Amniotic stem cell (primary cell): Measurements from ENCODE around the gene MATN3.

ENCODE experiments used
- DNase-seq: peaks from one replicate; lab custom pipeline; 2025; lab: John Stamatoyannopoulos, UW

MATN3 gene

DNA sequence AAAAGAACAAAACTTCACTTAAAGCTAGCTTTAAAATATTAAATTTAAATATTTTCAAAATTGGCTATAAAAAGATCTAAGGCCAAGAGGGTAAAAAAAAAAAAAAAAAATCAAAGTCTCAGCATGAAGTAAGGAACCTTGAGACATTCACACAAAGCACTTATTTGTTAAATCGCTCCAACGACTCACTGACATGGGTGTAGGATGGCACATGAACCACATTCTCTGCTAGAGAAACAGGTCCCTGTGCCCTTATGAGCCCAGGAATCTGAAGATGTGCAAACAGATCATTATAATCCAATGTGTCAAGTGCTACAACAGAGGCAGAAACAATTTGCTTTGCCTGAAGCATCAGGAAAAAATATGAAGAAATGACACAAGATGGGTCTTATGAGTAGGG is 25.2 kb upstream of the MATN3 start:
- no peak for DNase-seq

DNA sequence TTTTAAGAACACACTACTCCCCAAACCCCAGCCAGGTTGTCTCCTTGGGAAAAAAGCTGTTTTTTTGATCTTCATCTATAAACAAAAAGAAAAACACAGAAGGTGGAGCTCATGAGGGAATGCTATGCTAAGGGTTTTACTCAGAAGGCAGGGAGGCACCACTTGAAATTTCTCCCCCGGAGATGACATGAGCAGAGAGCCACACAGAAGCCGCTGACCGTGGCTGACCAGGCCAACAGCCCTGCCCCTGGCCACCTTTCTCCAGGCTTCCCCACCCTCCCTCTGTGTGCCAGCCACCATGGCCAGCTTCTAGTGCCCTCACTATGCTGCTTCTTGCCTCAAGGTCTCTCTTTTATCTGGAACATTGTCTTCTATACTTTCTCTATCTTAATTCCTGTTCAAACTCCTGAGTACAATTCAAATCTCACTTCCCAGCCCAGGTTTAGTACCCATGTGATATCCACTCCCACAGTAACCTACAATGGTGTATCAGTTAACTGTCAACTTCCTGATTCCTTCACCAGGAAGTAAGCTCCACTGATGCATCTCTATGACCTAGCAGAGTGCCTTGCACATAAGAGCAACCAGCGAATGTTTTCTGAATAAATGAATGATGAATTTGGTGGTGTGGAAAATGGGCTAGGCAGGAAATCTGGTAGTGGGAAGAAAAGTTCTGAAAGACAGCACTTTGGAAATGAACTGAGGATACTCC is 23.6 kb upstream of the MATN3 start:
- no peak for DNase-seq

- no peak for DNase-seq
These were observed 22.4 kb upstream of the MATN3 start for GRCh38 chr2:20034821-20035220.

- DNase-seq, result no peak
These were observed 21.8 kb upstream of the MATN3 start for GRCh38 chr2:20034218-20034617.

DNA sequence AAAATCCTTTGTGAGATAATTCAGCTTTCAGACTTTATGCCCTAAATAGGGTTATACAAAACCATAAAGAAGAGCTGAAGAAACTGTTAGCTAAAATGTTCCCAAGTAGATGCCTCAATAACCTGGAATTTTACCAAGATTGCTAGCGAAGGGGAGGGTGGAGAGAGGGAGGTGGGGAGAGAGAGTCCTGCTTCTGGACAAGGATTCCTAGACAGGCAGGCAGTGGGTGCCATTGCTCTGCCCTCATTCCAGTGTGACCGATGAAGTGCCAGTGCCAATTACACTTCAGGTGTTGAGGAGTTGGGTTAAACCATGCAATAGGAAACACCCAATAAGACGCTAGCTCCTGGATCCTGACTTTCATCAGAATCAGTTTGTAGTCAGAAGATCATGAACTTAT is 20.9 kb upstream of the MATN3 start:
- DNase-seq, result no peak

DNA sequence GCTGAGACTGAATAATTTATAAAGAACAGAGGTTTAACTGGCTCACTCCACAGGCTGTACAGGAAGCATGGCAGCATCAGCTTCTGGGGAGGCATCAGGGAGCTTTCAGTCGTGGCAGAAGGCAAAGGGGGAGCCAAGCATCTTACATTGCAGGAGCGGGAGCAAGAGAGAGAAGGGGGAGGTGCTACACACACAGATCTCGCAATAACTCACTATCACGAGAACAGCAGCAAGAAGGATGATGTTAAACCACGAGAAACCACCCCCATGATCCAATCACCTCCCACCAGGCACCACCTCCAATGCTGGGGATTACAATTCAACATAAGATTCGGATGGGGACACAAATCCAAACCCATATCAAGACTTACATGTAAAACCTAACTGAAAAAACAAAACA is 17.8 kb upstream of the MATN3 start:
- DNase-seq, result no peak

DNA sequence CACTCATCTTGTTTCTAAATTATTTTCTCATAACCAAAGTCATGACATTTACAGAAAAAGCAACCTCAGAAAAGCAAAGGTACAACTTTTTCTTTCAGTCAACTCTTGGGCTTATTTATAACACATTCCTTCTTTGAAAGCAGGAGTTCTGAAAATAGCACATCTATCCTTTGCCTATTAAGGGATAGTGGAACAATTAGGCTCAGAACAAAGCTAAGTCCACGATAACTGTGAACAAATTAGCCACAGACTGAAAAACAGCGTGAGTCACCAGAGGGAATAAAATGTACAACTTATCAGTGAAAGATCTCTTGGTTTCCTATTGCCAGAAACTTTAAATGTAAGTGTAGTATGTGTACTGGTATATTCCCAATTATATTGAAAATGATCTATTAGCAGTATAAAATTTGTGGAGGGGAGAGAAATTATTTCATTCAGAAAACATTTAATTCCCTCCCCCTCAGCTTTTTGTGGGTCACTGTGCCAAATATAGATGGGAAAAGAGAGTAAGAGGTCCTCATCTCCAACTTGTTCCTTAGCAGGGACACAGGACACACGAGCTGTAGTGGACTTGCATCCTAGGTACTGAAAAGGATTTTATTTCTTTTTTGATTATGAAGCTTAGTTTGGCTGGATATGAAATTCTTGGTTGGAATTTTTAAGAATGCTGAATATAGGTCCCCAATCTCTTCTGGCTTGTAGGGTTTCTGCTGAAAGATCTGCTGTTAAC is 15.4 kb upstream of the MATN3 start:
- DNase-seq, result no peak

DNA sequence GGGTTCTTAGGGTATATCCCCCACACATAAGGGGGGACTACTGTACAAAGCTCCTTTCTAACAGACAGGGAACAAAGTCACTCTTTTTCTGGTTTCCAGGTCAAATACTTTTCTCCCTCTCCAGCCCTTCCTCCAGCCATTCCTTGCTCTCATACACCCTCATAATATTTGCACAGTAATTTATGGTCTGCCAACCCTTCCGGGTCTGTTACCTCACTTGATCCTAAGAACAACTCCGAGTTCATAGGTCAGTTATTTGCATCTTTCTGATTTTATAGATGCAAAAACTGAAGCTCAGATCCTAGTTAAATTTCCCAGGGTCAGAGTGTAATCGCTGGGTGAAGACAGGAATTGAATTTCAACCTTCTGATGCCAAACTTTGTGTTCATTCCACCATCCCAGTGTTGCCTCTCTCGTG is 14.8 kb upstream of the MATN3 start:
- DNase-seq, result no peak

GRCh38 chr2:20025065-20025786 is 12.8 kb upstream of the MATN3 start:
- no peak for DNase-seq

- DNase-seq, result no peak
These were observed 11.2 kb upstream of the MATN3 start for GRCh38 chr2:20023688-20024087.

GRCh38 chr2:20021405-20022009 is 9.0 kb upstream of the MATN3 start:
- DNase-seq, result no peak

DNA sequence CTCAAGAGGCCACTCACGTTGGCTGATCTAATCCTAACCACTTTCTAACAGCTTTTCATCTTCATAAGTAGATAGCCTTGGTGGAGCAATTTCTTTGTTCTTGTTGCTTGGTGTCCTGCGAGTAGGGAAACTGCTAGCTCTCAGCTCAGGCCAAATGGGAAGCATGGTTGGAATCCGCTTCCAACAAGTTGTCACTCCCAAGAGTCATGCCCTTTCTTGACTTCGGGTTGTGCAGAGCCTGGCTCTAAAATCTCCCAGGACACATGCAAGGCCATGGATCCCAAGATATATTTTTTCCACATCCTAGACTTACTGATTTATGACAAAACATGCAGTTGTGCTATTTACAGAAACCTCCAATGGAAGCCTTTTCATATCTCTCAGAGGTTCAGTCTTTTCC is 7.3 kb upstream of the MATN3 start:
- DNase-seq, result no peak

GRCh38 chr2:20018601-20019152 is 6.2 kb upstream of the MATN3 start:
- no peak for DNase-seq

DNA sequence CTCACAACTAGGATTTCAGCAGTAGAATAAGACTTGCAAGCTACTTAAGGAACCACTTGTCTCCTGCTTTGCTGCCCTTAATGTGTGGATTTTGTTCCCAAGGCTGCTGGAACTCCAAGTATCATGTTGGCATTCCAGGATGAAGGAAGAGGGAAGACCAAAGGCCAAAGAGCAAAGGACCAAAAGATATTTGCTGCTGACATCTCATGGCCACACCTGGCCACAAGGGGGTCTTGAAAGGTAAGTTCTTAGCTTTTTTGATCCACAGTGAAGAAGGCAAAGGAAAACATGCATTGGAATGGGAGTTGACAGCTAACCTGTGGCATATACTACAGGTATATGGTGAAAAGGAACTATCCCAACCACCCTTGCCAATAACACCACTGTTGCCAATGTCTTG is 3.9 kb upstream of the MATN3 start:
- no peak for DNase-seq

DNA sequence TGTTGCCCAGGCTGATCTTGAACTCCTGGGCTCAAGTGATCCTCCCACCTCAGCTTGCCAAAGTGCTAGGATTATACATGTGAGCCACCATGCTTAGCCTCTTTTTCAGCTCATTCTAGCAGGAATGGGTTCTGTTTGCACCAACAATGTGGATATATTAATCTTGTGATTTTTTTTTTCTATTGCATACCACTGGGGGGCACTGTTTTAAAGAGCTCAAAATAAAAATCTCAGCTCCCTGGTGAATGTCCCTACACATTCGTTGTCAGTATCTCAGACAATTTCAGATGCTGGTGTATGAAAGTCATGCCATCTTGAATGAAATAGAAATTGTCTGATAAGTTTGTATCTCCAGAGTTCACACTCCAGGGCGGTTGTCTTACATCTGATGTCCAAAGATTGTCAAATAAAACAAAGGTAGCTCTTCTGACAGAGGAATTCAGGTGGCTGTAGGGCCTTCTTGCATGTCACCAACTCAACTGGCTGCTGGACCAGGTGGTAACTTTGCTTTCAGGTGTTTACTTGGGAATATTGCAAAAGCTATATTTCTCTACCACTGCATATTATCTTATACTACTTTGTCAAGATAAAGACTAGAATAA is 3.1 kb upstream of the MATN3 start:
- peak; percentile 68 for DNase-seq

GRCh38 chr2:20013126-20013849 is 820 bp upstream of the MATN3 start:
- DNase-seq, result no peak

- DNase-seq, result no peak
These were observed 511 bp downstream of the MATN3 start for GRCh38 chr2:20012032-20012281.

- no peak for DNase-seq
These were observed 1.0 kb downstream of the MATN3 start for GRCh38 chr2:20011276-20012031.

- DNase-seq, result no peak
These were observed 3.8 kb downstream of the MATN3 start for GRCh38 chr2:20008703-20009102.

GRCh38 chr2:20005891-20006470 is 6.5 kb downstream of the MATN3 start:
- no peak for DNase-seq
